Right lobe of liver (tissue), 4 donors: ENCODE results near the gene TMEM88.
A peak's percentile ranks its signal among the peaks of the same experiment; 100 is the strongest.

Experiments used
- CTCF ChIP-seq, 4 donors: fragments of 200-600 bp in 3 of 4; fragments of 450-650 bp in 1 of 4; IDR thresholded peaks; one replicate each; pipeline versions ENCODE4 v1.5.1 to v1.8.0; 2016 to 2022; ENCODE audit warnings: antibody characterized with exemption in 4 of 4, mild to moderate bottlenecking in 2 of 4
- POLR2A ChIP-seq: fragments of 450-650 bp; IDR thresholded peaks from one replicate; pipeline ENCODE4 v1.6.1; 2017; ENCODE audit warnings: antibody characterized with exemption, mild to moderate bottlenecking
- donor health status: DM: no; HTN: no; CAD: no.
- donor health status: DM: no; HTN: no; CAD: no.
- donor health status: DM: no; HTN: yes; CAD: no.

GRCh38 chr17:7862692-7863437 lies 8.0 kb downstream of the TMEM88 start:
- TF ChIP-seq CTCF (IDR thresholded peaks at IDR 0.05) (peak; percentile 65 to 83 (median 81)), POLR2A (no peak)
